GM10266 (cell line): ENCODE data around the gene AK2.
"Not testable (repeated sequence)": the region's sequence is repeated elsewhere in the genome, so short reads cannot be mapped to it uniquely, and the experiment has no call there.

ENCODE experiments used
- DNase-seq: peaks from one replicate; pipeline ENCODE4 v3.0.0; 2012; ENCODE audit errors: extremely low spot score
- TF ChIP-seq, protein P1 (sequence below): IDR thresholded peaks from 2 replicates; pipeline ENCODE4 v1.5.1; 2012; ENCODE audit warnings: mild to moderate bottlenecking, low read depth; ENCODE audit not compliant: control insufficient read depth, insufficient read depth; ENCODE audit errors: missing control alignments

AK2 gene

DNA sequence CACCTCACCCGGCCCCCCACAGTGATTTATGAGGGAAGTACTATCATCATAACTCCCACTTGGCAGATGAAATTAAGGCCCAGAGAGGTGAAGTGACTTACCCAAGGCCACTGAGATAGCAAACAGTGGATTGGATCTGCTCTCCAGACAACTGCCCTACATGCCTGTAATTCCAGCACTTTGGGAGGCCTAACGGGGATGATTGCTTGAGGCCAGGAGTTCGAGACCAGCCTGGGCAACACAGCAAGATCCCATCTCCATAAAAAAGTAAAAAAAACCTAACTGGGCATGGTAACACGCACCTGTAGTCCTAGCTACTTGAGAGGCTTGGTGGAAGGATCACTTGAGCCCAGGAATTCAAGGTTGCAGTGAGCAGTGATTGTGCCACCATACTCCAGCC is 57.8 kb downstream of the AK2 start:
- no peak for DNase-seq
- TF ChIP-seq, protein P1, sequence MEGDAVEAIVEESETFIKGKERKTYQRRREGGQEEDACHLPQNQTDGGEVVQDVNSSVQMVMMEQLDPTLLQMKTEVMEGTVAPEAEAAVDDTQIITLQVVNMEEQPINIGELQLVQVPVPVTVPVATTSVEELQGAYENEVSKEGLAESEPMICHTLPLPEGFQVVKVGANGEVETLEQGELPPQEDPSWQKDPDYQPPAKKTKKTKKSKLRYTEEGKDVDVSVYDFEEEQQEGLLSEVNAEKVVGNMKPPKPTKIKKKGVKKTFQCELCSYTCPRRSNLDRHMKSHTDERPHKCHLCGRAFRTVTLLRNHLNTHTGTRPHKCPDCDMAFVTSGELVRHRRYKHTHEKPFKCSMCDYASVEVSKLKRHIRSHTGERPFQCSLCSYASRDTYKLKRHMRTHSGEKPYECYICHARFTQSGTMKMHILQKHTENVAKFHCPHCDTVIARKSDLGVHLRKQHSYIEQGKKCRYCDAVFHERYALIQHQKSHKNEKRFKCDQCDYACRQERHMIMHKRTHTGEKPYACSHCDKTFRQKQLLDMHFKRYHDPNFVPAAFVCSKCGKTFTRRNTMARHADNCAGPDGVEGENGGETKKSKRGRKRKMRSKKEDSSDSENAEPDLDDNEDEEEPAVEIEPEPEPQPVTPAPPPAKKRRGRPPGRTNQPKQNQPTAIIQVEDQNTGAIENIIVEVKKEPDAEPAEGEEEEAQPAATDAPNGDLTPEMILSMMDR = no peak

GRCh38 chr1:32977546-32978087 is 59.1 kb downstream of the AK2 start:
- TF ChIP-seq, protein P1 = no peak
- no peak for DNase-seq

DNA sequence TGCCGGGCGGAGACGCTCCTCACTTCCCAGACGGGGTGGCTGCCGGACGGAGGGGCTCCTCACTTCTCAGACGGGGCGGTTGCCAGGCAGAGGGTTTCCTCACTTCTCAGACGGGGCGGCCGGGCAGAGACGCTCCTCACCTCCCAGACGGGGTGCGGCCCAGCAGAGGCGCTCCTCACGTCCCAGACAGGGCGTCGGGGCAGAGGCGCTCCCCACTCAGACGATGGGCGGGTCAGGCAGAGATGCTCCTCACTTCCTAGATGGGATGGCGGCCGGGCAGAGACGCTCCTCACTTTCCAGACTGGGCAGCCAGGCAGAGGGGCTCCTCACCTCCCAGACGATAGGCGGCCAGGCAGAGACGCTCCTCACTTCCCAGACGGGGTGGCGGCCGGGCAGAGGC is 61.6 kb downstream of the AK2 start:
- DNase-seq = not testable (repeated sequence)

GRCh38 chr1:32973458-32973857 is 63.2 kb downstream of the AK2 start:
- not testable (repeated sequence) for DNase-seq

DNA sequence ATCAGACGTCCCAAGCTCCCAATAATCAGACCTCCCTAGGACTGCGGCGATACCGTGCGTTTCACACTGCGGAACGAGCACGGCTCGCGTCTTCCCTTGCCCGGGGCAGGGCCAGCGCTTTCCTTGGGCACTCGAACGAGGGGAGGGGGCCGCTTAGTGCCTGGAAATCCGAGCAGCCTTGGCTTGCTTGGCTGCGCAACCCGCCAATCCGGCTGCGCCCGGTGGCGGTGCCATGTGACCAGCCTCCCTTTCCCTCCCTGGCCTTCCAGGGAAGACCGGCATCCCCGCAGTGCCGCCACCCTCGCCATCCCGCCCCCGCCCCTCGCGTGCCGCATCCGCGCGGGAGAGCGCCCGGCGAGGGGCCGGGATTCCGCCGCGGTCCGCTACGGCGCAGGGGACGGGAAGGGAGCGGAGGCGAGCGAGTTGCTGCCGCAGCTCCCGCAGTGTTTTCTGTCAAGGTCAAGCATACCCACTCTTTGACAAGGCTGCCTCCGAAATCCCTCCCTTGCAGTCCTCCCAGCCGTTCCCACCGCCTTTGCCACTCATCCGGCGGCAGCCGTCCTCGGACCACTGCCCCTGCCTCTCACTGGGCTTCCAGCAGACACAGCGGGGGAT is 63.8 kb downstream of the AK2 start:
- TF ChIP-seq, protein P1 = no peak
- DNase-seq = peak; percentile 50

GRCh38 chr1:32971576-32971975 is 65.1 kb downstream of the AK2 start:
- no peak for DNase-seq
- TF ChIP-seq, protein P1 = no peak

DNA sequence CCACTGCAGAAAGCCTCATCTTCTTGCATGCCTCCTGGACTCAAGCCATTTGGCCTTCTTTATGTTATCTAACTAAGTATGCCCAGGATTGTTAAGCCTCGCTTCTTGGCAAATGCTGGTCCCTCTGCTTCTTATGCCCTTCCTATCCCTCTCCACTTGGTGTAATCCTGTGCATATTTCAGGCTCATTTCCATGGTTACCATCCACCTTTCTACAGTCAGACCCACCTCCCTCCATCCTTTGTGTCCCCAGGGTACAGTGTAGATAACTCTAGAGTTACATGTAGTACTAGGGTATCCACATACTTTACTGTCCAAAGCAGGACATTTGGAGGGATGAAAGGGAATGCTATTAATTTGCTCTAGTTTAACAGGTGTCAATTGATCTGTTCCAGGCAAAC is 65.5 kb downstream of the AK2 start:
- DNase-seq = no peak
- TF ChIP-seq, protein P1 = no peak

DNA sequence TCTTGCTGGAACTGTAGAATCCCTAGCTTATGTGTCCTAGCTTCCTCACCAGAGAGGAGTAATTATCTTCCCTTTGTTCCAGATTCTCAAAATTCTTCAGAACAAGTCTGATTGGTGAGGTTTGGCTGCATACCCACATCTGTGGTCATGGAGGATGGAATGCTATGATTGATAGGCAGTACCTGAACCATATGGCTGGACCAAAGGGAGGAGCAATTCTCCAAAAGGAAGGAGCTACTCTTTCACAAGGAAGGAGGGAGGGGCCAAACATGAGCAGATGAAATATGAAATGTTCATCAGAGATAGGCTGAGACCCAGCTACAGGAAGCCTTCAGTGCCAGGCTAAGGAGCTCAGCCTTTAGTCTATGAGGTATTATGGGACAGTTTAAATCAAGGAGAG is 67.1 kb downstream of the AK2 start:
- TF ChIP-seq, protein P1 = no peak
- DNase-seq = no peak
